Measurements from ENCODE around the gene HPS6. TPM values are rescaled to one million over a fixed set of nuclear protein-coding genes. Genes with fewer than 3 reads are reported as not detected.
A peak's percentile ranks its signal among the peaks of the same experiment; 100 is the strongest.

The HPS6 gene
- total and polyA plus RNA-seq, 12 donors = 4.5 to 46.0 (median 20.4) TPM

- H3K36me3 ChIP-seq (replicated peaks in 1 of 2) = peaks cover 0 to 53% of the 10 kb centered on the region in 2 donors
Measured at GRCh38 chr10:102111276-102111675, 46.1 kb downstream of the HPS6 start.

GRCh38 chr10:102112210-102112817, 47.2 kb downstream of the HPS6 start:
- intact Hi-C loops (cut with DNase I) = no loop called here
- no peaks in the 10 kb centered on the region for H3K9me3 ChIP-seq (replicated peaks in 1 of 3)
- no peak overlapping the region for H3K4me3 ChIP-seq
- no peak for TF ChIP-seq POLR2A (IDR thresholded peaks at IDR 0.05)
- no peak for TF ChIP-seq CTCF (IDR thresholded peaks at IDR 0.05)
- no peaks in the 10 kb centered on the region for H3K27me3 ChIP-seq
- H3K4me1 ChIP-seq (replicated peaks in 1 of 2) = peaks cover 34 to 47% of the 10 kb centered on the region in 2 donors
- DNase-seq = no peak
- H3K36me3 ChIP-seq (replicated peaks in 1 of 2) = peaks cover 0 to 45% of the 10 kb centered on the region in 2 donors
- no peak overlapping the region for H3K27ac ChIP-seq
- 53 to 61% (median 57%) methylated on average over 2 to 3 of the region's 3 CpGs for WGBS, 4 donors

More at GRCh38 chr10:102111276-102111675, 46.1 kb downstream of the HPS6 start:
- no peak overlapping the region for H3K4me3 ChIP-seq
- intact Hi-C loops (cut with DNase I) = no loop called here
- TF ChIP-seq CTCF (IDR thresholded peaks at IDR 0.05) = no peak
- TF ChIP-seq POLR2A (IDR thresholded peaks at IDR 0.05) = no peak
- no peak for DNase-seq
- H3K4me1 ChIP-seq (replicated peaks in 1 of 2) = peaks cover 24 to 37% of the 10 kb centered on the region in 2 donors
- H3K27me3 ChIP-seq = no peaks in the 10 kb centered on the region
- H3K27ac ChIP-seq = no peak overlapping the region
- WGBS, 4 donors = 85 to 92% (median 89%) methylated on average over 12 of the region's 12 CpGs
- no peaks in the 10 kb centered on the region for H3K9me3 ChIP-seq (replicated peaks in 1 of 3)

GRCh38 chr10:102113261-102113955, 48.3 kb downstream of the HPS6 start:
- Histone ChIP-seq H3K4me1 (replicated peaks in 1 of 2) (peaks cover 45 to 58% of the 10 kb centered on the region in 2 donors), H3K27ac (peak overlapping the region in 1 of 5 donors; percentile 96), H3K27me3 (no peaks in the 10 kb centered on the region), H3K9me3 (replicated peaks in 1 of 3) (no peaks in the 10 kb centered on the region), H3K4me3 (peak overlapping the region in 2 of 4 donors; percentile 67 to 79), H3K36me3 (replicated peaks in 1 of 2) (peaks cover 0 to 34% of the 10 kb centered on the region in 2 donors)
- WGBS, 4 donors = 53 to 64% (median 55%) methylated on average over 2 to 7 of the region's 7 CpGs
- no peak for DNase-seq
- TF ChIP-seq POLR2A (IDR thresholded peaks at IDR 0.05) = no peak
- TF ChIP-seq CTCF (IDR thresholded peaks at IDR 0.05) = no peak
- intact Hi-C loops (cut with DNase I) = no loop called here

- H3K27ac ChIP-seq = peak overlapping the region in 4 of 5 donors; percentile 74 to 99 (median 86)
- WGBS, 4 donors = 0 to 7% (median 3%) methylated on average over 3 to 44 of the region's 45 CpGs
- peak in 3 of 7 donors; percentile 24 to 47 (median 40) for DNase-seq
- peaks cover 0 to 26% of the 10 kb centered on the region in 2 donors for H3K36me3 ChIP-seq (replicated peaks in 1 of 2)
- no peak for TF ChIP-seq CTCF (IDR thresholded peaks at IDR 0.05)
- no peak for TF ChIP-seq POLR2A (IDR thresholded peaks at IDR 0.05)
- peaks cover 53 to 65% of the 10 kb centered on the region in 2 donors for H3K4me1 ChIP-seq (replicated peaks in 1 of 2)
- no peaks in the 10 kb centered on the region for H3K27me3 ChIP-seq
- peak overlapping the region in 2 of 4 donors; percentile 67 to 79 for H3K4me3 ChIP-seq
- no peaks in the 10 kb centered on the region for H3K9me3 ChIP-seq (replicated peaks in 1 of 3)
- intact Hi-C loops (cut with DNase I) = no loop called here
Measured at GRCh38 chr10:102113956-102114857, 49.1 kb downstream of the HPS6 start.

All from adrenal gland (tissue), 12 donors.